Fibroblast of pulmonary artery (primary cell): ENCODE measurements around the gene INPP4B.

ENCODE experiments used
- DNase-seq: peaks from one replicate; pipeline ENCODE4 v3.0.0-alpha.2; 2010; ENCODE audit warnings: low read depth
- H3K4me3 ChIP-seq: replicated peaks from 2 replicates; pipeline ENCODE4 v1.5.1; 2011; ENCODE audit warnings: low read depth, mild to moderate bottlenecking, control low read depth, low read length, moderate library complexity
- CTCF ChIP-seq: IDR thresholded peaks from 2 replicates; pipeline ENCODE4 v1.5.1; 2011; ENCODE audit warnings: mild to moderate bottlenecking, control low read depth, low read length, inconsistent platforms; ENCODE audit errors: missing control alignments

INPP4B gene

DNA sequence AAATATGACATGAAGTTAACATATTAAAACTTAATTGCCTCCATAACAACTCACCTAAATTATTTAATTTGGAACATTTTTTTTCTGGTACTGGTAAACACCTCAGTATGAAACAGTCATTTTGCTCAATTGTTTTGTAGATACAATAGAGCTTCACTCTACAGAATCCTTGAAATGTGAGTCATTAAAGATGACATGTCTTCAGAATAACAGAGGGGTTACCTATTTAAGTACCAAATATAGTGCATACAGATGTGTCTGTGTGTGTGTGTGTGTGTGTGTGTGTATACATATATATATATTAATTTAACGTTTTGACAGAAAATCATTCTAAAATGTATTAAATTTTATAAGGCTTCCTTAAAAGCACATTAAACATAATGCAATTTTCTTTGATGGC, 297.6 kb downstream of the INPP4B start:
- no peak for DNase-seq
- no peak for TF ChIP-seq CTCF

GRCh38 chr4:142547974-142548373, 298.1 kb downstream of the INPP4B start:
- TF ChIP-seq CTCF = no peak
- H3K4me3 ChIP-seq = no peak overlapping the region
- peak; percentile 18 for DNase-seq

More for the DNA sequence above, 297.6 kb downstream of the INPP4B start:
- H3K4me3 ChIP-seq = no peak overlapping the region

DNA sequence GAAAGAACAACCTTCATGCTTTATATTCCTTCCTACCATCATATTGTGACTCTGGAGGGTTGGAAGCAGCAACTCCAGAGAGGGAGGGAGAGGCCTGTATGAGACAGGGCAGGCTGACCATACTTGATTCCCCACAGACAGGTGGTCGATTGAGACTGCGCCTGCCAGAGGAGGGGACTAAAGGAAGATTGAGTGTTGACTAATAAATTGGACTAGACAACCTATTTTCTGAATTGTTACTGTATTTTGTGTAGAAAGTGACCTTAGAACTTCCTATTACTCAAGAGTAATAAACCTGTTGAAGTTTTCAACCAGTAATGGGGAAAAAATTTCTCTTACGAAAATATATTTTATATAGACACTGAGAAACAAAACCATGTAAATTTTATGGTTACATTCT, 301.5 kb downstream of the INPP4B start:
- no peak for TF ChIP-seq CTCF
- no peak for DNase-seq
- no peak overlapping the region for H3K4me3 ChIP-seq

DNA sequence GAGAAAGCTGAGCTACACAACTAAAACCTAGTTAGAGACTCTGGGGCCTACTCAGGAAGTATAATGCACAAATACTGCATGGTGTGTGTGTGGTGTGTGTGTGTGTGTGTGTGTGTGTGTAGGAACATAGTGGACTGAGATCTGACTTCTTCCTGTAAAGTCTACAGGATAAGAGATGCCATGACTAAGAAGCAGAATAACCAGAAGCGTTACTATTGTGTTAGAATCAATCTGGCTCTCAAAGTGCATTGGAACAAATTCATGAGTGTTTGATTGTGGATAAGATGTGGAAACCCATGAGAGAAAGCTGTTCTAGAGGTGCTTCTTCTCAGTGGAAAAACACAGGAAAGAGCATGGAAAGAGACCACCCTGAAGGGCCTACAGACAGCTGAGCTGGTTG, 302.1 kb downstream of the INPP4B start:
- DNase-seq = no peak
- H3K4me3 ChIP-seq = no peak overlapping the region
- TF ChIP-seq CTCF = no peak

GRCh38 chr4:142540483-142540804, 305.7 kb downstream of the INPP4B start:
- no peak for DNase-seq
- TF ChIP-seq CTCF = no peak
- no peak overlapping the region for H3K4me3 ChIP-seq

- H3K4me3 ChIP-seq = no peak overlapping the region
- TF ChIP-seq CTCF = no peak
Observed at GRCh38 chr4:142539796-142540482, 306.2 kb downstream of the INPP4B start.

GRCh38 chr4:142535009-142535408, 311.1 kb downstream of the INPP4B start:
- no peak for DNase-seq
- TF ChIP-seq CTCF = no peak

More at GRCh38 chr4:142539796-142540482, 306.2 kb downstream of the INPP4B start:
- DNase-seq = no peak

More at GRCh38 chr4:142535009-142535408, 311.1 kb downstream of the INPP4B start:
- H3K4me3 ChIP-seq = no peak overlapping the region
